Fibroblast of the aortic adventitia (primary cell): ENCODE results near the gene GPR31. TPM values are rescaled to one million over a fixed set of nuclear protein-coding genes. Genes with fewer than 3 reads are reported as not detected.

Experiments
- DNase-seq: peaks from one replicate; pipeline ENCODE4 v3.0.0-alpha.2; 2010; ENCODE audit warnings: low read depth
- H3K4me3 ChIP-seq: 2 replicates; pipeline ENCODE4 v1.5.1; 2011; ENCODE audit warnings: low read depth, mild to moderate bottlenecking, control low read depth, low read length, moderate library complexity
- CTCF ChIP-seq: IDR thresholded peaks from 2 replicates; pipeline ENCODE4 v1.5.1; 2011; ENCODE audit warnings: mild to moderate bottlenecking, low read length, control low read depth, inconsistent platforms; ENCODE audit not compliant: insufficient read depth
- total RNA-seq: library from RNA; depleted of rRNA; stranded (reverse); fragments of >200 nt; gene quantifications from 2 replicates; pipeline ENCODE4 v1.2.3, GENCODE V29; 2012; ENCODE audit warnings: low replicate concordance

The GPR31 gene
- total RNA-seq, 1 donor, result not detected

- H3K4me3 ChIP-seq, result no peak overlapping the region
- DNase-seq, result no peak
- no peak for TF ChIP-seq CTCF
Observed at GRCh38 chr6:167129159-167129558, 28.6 kb downstream of the GPR31 start.

GRCh38 chr6:167127785-167128531 is 29.8 kb downstream of the GPR31 start:
- no peak for TF ChIP-seq CTCF
- no peak for DNase-seq
- no peak overlapping the region for H3K4me3 ChIP-seq

- DNase-seq, result no peak
- TF ChIP-seq CTCF, result no peak
- no peak overlapping the region for H3K4me3 ChIP-seq
Observed at GRCh38 chr6:167125855-167126349, 31.9 kb downstream of the GPR31 start.

- no peak for DNase-seq
- TF ChIP-seq CTCF, result no peak
- no peak overlapping the region for H3K4me3 ChIP-seq
Observed at GRCh38 chr6:167125410-167125809, 32.4 kb downstream of the GPR31 start.

GRCh38 chr6:167124753-167125152 is 33.0 kb downstream of the GPR31 start:
- no peak overlapping the region for H3K4me3 ChIP-seq
- TF ChIP-seq CTCF, result no peak
- DNase-seq, result no peak

- no peak for TF ChIP-seq CTCF
Observed at GRCh38 chr6:167122827-167123657, 34.7 kb downstream of the GPR31 start, which contains the start of gene CCR6. CCR6 (plus strand) TSS chr6:167123096; CDS start chr6:167136135, 13,039 bp downstream.

More at GRCh38 chr6:167122827-167123657, 34.7 kb downstream of the GPR31 start, which contains the start of gene CCR6:
- no peak within 1 kb of the TSS for H3K4me3 ChIP-seq
- DNase-seq, result no peak
